RCC 7860 (cell line): ENCODE results near the gene KCNIP3.
A peak's percentile ranks its signal among the peaks of the same experiment; 100 is the strongest.

Experiments
- DNase-seq: peaks from one replicate; pipeline ENCODE4 v3.0.0-alpha.2; 2015; ENCODE audit warnings: low spot score
- FAIRE-seq: peaks from 2 replicates; lab custom pipeline; 2012; peaks lifted over from hg19 to GRCh38; lab: Jason Lieb, UNC

The KCNIP3 gene

GRCh38 chr2:95294579-95295250 is 2.4 kb upstream of the KCNIP3 start:
- DNase-seq: no peak
- FAIRE-seq: no peak

DNA sequence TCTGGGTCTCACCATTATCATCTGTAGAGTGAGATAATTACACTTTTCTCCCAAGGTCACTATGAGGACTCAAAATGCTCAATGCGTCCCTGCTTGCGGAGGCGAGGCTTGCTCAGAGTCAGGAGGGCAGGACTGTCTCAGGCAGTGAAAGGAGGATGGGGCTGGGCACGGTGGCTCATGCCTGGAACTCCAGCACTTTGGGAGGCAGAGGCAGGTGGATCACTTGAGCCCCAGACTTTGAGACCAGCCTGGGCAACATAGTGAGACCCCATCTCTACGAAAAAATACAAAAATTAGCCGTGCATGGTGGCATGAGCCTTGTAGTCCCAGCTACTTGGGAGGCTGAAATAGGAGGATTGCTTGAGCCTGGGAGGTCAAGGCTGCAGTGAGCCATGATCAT is 1.8 kb upstream of the KCNIP3 start:
- DNase-seq (no peak), FAIRE-seq (no peak)

DNA sequence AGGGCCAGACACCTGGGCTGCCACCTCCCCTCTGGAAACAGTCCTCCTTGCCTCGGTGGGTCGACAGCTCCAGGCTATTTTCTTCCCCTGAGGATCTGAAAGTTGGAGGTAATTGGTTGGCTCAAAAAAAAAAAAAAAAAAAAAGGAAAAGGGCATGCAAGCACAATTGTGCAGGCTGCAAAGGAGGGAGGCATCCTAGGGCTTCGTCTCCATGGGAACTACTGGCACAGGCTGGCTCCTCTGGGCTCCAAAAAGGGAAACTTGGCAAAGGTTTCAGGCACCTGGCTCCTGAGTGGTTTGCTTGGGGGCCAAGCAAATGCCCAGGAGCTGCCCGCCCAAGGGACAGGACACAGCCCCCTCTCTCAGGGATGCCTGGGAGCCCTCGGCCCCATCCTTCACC is 1.1 kb upstream of the KCNIP3 start:
- DNase-seq: no peak
- no peak for FAIRE-seq

DNA sequence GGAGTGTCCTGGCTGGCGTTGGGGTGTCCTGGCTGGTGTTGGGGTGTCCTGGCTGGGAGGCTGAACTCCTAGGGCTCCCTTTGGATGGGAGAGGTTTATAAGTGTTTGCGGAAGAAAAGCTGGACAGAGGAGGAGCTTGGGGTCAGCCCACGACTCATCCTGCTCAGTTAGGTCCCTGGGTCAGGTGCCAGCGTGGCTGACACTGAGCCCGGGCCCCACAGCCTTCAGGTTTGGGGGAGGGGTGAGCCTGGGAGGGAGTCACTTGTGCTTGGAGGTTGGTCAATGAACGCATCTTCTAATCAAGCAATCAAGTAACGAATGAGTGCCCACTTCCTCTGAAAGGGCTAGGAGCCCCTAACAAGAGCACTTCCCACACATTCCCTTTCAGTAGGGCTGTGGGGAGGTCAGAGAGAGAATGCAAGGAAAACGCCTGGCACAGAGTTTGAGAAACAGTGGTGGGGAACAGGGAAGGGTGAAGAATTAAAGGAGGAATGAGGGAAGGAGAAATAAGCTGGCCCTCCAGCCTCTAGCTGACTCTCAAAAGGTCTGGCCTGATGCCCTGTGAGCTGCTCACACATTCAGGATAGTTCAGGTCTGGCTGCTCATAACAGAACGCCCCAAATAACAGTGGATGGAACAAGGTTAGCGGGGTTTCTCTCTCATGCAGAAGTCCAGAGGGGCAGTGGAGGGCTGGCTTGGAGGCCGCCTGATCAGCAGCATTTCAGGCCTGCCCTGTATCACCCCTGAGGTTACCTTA is 670 bp downstream of the KCNIP3 start:
- no peak for FAIRE-seq
- no peak for DNase-seq

- DNase-seq (no peak), FAIRE-seq (no peak)
Observed at GRCh38 chr2:95298486-95299111, 1.5 kb downstream of the KCNIP3 start.

DNA sequence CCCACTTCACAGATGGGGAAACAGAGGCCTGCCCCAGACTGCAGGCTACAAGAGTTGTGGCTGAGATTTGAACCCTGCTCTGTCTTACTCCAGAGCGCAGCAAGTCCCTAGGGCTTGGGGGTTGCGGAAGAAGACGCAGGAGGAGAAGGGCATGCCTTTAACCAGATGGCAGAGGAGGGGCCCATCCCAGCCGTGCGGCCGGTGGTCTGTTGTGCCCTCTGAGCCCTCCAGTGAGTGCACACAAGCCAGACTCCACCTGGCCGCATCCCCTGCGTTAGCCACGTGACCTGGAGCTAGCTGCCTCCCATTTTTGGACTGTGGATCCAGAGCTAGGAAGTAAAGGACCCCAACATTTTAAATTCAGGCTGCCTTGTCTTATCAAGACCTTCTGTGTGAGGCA is 2.8 kb downstream of the KCNIP3 start:
- no peak for DNase-seq
- FAIRE-seq: no peak

- peak; percentile 3 for DNase-seq
- FAIRE-seq: no peak
Observed at GRCh38 chr2:95300450-95300849, 3.3 kb downstream of the KCNIP3 start.

DNA sequence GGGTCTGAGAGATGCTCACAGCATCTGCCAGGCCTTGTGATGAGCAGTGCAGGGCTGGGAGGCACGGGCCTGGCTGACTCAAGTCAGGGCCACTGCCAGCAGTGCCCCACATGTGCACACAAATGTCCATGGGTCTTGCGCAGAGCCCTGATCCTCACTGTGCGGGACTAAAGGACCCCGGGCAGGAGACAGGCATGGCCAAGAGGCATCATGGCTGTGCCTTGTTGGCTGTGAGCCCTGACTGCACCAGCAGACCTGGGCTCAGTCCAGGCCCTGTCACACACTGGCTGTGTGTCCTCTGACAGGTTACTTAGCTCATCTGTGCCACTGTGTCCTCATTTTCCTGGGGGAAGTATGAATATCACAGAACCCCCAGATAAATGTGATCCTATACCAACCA is 4.0 kb downstream of the KCNIP3 start:
- FAIRE-seq: no peak
- DNase-seq: no peak

DNA sequence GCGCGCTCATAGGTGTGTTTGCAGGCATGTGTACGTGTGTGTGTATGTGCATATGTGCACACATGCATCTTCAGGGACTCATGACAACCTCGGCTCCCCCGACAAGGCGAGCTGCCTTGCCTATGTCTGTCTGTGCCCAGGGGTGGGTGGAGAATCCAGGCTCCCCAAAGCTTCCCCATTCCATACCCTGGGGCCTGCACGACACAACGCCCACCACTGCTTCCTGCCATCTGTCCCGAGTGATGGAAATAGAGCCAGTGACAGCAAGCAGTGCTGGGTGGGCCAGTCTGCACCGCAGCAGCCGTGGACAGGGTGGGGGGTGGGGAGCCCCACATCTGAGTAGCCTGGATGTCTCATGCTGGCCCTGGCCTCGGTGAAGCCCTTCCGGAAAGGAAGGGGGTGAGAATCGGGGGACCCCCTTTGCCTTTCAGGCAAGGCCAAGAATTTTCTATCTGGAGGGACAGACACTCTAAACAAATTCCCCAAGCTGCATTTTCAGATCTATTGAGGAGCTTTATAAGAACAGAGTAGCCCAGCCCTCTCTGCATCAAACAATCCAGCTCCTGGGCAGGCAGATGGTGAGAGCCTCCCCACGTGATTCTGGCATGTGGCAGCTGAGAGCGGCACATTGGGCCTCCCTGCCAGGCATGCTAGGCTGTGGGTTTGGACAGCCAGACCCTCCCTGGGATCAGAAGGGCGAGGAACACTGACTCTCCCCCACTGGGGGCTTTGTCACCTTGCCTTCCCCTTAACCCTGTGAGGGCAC is 4.9 kb downstream of the KCNIP3 start:
- no peak for FAIRE-seq
- DNase-seq: no peak

DNA sequence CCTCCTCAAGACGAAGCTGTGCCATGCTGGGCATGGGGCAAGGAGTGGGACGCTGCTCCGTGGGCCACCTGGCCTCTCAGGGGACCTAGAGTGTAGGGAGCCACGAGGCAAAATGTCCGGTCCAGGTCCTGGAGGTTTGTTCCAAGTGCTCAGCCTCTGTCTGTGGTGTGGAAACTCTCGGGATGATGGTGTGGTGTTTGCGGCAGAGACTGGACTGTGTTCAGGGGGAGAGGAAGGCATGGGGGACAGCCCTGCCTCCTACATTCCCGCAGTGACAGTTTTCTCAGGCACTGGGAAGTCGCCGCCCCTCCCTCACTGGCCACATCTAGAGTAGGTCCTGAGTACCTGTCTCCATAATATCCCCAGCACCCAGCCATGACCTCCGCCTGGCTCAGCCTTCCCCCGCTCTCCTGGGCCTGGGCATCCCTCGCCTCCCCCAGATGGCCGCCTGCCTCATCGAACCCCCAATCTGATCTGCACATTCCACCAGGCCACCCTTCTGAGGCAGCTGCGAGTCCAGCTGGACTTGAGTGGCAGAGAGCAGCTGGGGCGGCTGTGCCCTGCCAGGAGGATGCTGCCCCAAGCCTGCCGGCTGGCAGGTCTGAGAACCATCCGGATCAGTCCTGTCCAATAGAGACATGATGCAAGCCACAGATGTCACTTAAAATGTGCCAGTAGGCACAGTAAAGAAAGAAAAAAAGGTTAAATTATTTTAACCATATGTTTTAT is 6.2 kb downstream of the KCNIP3 start:
- DNase-seq (no peak), FAIRE-seq (no peak)

GRCh38 chr2:95305380-95306061 is 8.4 kb downstream of the KCNIP3 start:
- no peak for DNase-seq
- no peak for FAIRE-seq

DNA sequence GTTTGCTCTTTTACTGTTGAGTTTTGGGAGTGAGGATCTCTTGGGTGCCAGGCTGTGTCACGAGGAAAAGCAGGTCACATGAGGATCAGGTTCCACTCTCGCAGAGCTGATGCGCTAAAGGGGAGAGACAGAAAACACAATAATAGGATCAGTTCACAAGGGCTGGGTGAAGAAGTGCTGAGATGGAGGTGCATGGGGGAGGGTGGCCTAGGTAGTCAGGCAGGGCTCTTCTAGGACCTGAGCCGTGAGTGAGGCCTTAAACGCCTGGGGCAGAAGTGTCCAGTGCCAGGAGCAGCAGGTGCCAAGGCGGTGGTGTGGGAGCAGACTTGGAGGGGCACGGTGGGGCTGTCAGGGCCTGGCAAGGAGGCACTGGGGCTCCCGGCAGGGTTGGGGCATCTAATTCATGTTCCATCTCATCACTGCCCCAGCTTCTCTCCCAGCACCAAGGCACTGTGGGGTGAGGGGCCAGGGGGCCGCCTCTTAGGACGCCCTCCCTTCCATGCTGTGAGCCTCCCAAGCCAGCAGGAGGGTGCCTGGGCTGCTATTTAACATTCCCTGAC is 9.3 kb downstream of the KCNIP3 start:
- FAIRE-seq: no peak
- no peak for DNase-seq

DNA sequence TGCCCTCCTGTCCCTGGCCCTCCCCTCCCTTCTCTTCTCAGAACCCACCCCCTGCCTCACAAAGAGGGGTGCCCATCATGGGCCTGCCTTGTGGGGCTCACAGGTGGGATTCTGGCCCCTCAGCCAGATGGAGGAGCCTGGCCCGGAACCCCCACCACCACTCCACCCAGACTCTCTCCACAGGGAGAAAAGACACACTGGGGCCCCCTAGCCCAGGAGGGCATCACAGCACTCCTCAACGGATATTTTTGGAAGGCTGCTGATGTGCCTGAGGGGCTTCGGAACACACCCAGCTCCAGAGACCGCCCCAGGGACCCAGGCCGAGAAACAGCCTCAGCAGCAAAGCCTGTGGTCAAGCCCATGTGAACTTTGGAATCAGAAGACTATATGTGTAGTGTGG is 9.9 kb downstream of the KCNIP3 start:
- FAIRE-seq (no peak), DNase-seq (no peak)

DNA sequence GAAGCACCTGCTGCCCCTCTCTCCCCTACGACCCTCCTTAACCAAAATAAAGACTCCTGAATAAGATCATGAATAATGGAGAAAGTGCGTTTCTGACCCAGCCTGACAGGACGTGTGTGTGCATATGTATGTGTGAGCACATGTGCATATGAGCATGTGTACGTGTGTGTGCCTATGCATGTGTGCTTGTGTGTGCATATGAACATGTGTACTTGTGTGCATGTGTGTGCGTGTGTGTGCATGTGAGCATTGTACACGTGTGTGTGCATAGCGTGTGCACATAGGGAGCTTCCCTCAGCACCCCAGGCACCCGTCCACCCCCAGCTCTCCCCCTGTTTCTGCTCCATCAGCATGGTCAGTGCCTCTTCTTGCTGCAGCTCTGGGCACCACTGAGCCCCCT is 10.7 kb downstream of the KCNIP3 start:
- DNase-seq (no peak), FAIRE-seq (no peak)

DNA sequence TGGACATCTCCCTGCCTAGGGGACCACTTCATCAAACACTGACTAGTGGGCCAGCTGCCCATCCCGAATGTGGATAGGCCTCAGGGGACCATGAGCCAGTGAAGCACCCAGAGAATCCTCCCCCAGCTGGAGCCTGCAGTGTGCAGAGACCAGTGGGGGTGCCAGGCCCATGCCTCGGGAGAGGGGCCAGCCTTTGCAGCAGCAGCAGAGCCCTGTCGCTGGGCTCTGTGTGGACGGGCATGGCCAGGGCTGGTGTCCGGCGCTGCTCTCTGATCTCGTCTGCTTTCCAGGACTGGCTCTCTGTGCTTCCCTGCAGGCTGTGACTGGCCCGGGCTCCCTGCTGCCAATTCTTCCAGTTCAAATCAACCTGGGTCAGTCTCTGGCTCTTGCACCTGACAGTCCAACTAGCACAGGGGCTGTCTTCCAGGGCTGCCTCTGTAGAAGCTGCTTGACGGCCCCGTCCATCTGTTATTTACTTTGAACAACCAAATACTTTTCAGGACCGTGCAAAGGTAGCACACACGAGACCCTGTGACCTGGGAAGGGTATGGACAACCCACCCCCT is 11.4 kb downstream of the KCNIP3 start:
- no peak for FAIRE-seq
- DNase-seq: no peak

- DNase-seq (peak; percentile 8), FAIRE-seq (no peak)
Observed at GRCh38 chr2:95309599-95309998, 12.5 kb downstream of the KCNIP3 start.

DNA sequence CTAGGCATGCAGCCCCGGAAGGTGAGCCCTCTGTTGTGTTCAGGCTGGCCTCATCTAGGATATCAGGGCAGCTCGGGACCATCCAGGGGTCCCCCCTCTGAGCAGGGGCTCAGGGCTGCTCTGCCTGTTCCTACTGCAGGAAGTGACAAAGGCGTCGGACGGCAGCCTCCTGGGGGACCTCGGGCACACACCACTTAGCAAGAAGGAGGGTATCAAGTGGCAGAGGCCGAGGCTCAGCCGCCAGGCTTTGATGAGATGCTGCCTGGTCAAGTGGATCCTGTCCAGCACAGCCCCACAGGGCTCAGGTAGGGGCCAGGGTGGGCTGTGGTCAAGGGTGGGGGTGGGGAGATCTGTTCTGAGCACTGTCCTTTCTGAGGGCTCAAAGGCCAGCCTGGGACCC is 13.1 kb downstream of the KCNIP3 start:
- DNase-seq: no peak
- FAIRE-seq: no peak

- peak; percentile 40 for FAIRE-seq
- DNase-seq: peak; percentile 9
Observed at GRCh38 chr2:95310651-95311050, 13.5 kb downstream of the KCNIP3 start.

GRCh38 chr2:95311815-95312542 is 14.8 kb downstream of the KCNIP3 start:
- no peak for DNase-seq
- FAIRE-seq: no peak
